Endodermal cell (in vitro differentiated cells): Measurements from ENCODE around the gene UQCR10. TPM values are rescaled to one million over a fixed set of nuclear protein-coding genes. Genes with fewer than 3 reads are reported as not detected.

ENCODE experiments used
- DNase-seq: peaks from one replicate; pipeline ENCODE4 v3.0.0-alpha.2; 2017
- H3K27ac ChIP-seq: 2 replicates; pipeline ENCODE4 v1.5.1; 2013; ENCODE audit warnings: mild to moderate bottlenecking, low read depth, low read length, moderate library complexity
- H3K27me3 ChIP-seq: 2 replicates; pipeline ENCODE4 v1.6.1; 2013; ENCODE audit warnings: mild to moderate bottlenecking, low read length, moderate library complexity; ENCODE audit not compliant: insufficient read depth, control insufficient read depth, poor library complexity, severe bottlenecking
- H3K36me3 ChIP-seq: 2 replicates; pipeline ENCODE4 v1.7.0; 2013; ENCODE audit warnings: mild to moderate bottlenecking, low read length, moderate library complexity; ENCODE audit not compliant: control insufficient read depth, insufficient read depth
- H3K4me1 ChIP-seq: one replicate; pipeline ENCODE4 v1.7.0; 2013; ENCODE audit warnings: low read length; ENCODE audit not compliant: control insufficient read depth, insufficient read depth
- H3K4me3 ChIP-seq: 2 replicates; pipeline ENCODE4 v1.5.1; 2013; ENCODE audit warnings: mild to moderate bottlenecking, low read length, moderate library complexity
- H3K9ac ChIP-seq: 2 replicates; pipeline ENCODE4 v1.6.1; 2013; ENCODE audit warnings: mild to moderate bottlenecking, low read length, moderate library complexity; ENCODE audit not compliant: poor library complexity, severe bottlenecking; ENCODE audit errors: extremely low read depth
- H3K9me3 ChIP-seq: 2 replicates; pipeline ENCODE4 v1.6.1; 2013; ENCODE audit warnings: mild to moderate bottlenecking, low read length, moderate library complexity; ENCODE audit not compliant: control insufficient read depth
- H3K27ac Mint-ChIP-seq: 2 replicates; pipeline ENCODE4 v1.8.0; 2020; ENCODE audit warnings: mixed read lengths
- H3K27me3 Mint-ChIP-seq: 2 replicates; pipeline ENCODE4 v1.8.0; 2021; ENCODE audit warnings: mild to moderate bottlenecking, mixed read lengths; ENCODE audit not compliant: insufficient read depth
- H3K36me3 Mint-ChIP-seq: 2 replicates; pipeline ENCODE4 v1.8.0; 2020; ENCODE audit warnings: low read depth, mixed read lengths
- H3K4me1 Mint-ChIP-seq: 2 replicates; pipeline ENCODE4 v1.8.0; 2020; ENCODE audit warnings: mixed read lengths
- H3K4me3 Mint-ChIP-seq: 2 replicates; pipeline ENCODE4 v1.8.0; 2020; ENCODE audit warnings: mild to moderate bottlenecking, moderate library complexity, mixed read lengths
- H3K9me3 Mint-ChIP-seq: 2 replicates; pipeline ENCODE4 v1.8.0; 2020; ENCODE audit warnings: mild to moderate bottlenecking, mixed read lengths
- CTCF ChIP-seq: fragments of 200-600 bp; sonication (generic); conservative IDR thresholded peaks from 2 replicates; pipeline ENCODE4 v1.5.0; 2021; ENCODE audit warnings: antibody characterized with exemption, mild to moderate bottlenecking
- WGBS, 2 experiments: methylation state at CpG; one replicate each; pipeline versions ENCODE4 v1.1.5 to v1.1.7; 2013; ENCODE audit warnings: missing lambda C conversion rate in 2 of 2, mixed read lengths in 1 of 2; ENCODE audit not compliant: insufficient coverage in 1 of 2, insufficient read length in 1 of 2; 5-methylcytosine and 5-hydroxymethylcytosine counted together
- total RNA-seq, 2 donors: library from RNA; stranded (reverse); fragmentation: NEBNext Ultra II Directional in 1 of 2; extraction: Animal tissue kit (Norgen Biotek cat#: 25700) in 1 of 2; gene quantifications; 2 replicates in 1 of 2; 3 replicates in 1 of 2; pipeline ENCODE4 v1.2.1, GENCODE V29; 2021

Gene UQCR10
- total RNA-seq, 2 donors from 2014 or later, result 111 to 120 TPM

- no peak overlapping the region for H3K27ac Mint-ChIP-seq
- no peaks in the 10 kb centered on the region for H3K9me3 Mint-ChIP-seq
- peak; percentile 77 for TF ChIP-seq CTCF
- peak; percentile 92 for DNase-seq
- peaks cover 8% of the 10 kb centered on the region for H3K4me1 Mint-ChIP-seq
- H3K9ac ChIP-seq, result no peak overlapping the region
- WGBS, 2 experiments, result 14 to 16% methylated on average over 5 to 17 of the region's 17 CpGs
- H3K36me3 Mint-ChIP-seq, result no peaks in the 10 kb centered on the region
- H3K4me3 Mint-ChIP-seq, result no peak overlapping the region
- peaks cover 29% of the 10 kb centered on the region for H3K27me3 ChIP-seq
- H3K4me3 ChIP-seq, result no peak overlapping the region
- no peaks in the 10 kb centered on the region for H3K36me3 ChIP-seq
- no peaks in the 10 kb centered on the region for H3K9me3 ChIP-seq
- peaks cover 31% of the 10 kb centered on the region for H3K27me3 Mint-ChIP-seq
- H3K4me1 ChIP-seq, result no peaks in the 10 kb centered on the region
- H3K27ac ChIP-seq, result no peak overlapping the region
Measured at GRCh38 chr22:29727131-29727523, 40.0 kb upstream of the UQCR10 start.

GRCh38 chr22:29729161-29729560 lies 38.0 kb upstream of the UQCR10 start:
- Mint-ChIP-seq H3K36me3 (no peaks in the 10 kb centered on the region), H3K4me1 (peaks cover 8% of the 10 kb centered on the region), H3K27me3 (peaks cover 12% of the 10 kb centered on the region), H3K27ac (no peak overlapping the region), H3K9me3 (no peaks in the 10 kb centered on the region), H3K4me3 (no peak overlapping the region)
- no peaks in the 10 kb centered on the region for H3K4me1 ChIP-seq
- H3K4me3 ChIP-seq, result no peak overlapping the region
- H3K36me3 ChIP-seq, result no peaks in the 10 kb centered on the region
- no peak for TF ChIP-seq CTCF
- no peak overlapping the region for H3K27ac ChIP-seq
- peak; percentile 44 for DNase-seq
- 93 to 99% methylated on average over 10 to 20 of the region's 20 CpGs for WGBS, 2 experiments
- no peaks in the 10 kb centered on the region for H3K9me3 ChIP-seq
- H3K9ac ChIP-seq, result no peak overlapping the region
- peaks cover 9% of the 10 kb centered on the region for H3K27me3 ChIP-seq

DNA sequence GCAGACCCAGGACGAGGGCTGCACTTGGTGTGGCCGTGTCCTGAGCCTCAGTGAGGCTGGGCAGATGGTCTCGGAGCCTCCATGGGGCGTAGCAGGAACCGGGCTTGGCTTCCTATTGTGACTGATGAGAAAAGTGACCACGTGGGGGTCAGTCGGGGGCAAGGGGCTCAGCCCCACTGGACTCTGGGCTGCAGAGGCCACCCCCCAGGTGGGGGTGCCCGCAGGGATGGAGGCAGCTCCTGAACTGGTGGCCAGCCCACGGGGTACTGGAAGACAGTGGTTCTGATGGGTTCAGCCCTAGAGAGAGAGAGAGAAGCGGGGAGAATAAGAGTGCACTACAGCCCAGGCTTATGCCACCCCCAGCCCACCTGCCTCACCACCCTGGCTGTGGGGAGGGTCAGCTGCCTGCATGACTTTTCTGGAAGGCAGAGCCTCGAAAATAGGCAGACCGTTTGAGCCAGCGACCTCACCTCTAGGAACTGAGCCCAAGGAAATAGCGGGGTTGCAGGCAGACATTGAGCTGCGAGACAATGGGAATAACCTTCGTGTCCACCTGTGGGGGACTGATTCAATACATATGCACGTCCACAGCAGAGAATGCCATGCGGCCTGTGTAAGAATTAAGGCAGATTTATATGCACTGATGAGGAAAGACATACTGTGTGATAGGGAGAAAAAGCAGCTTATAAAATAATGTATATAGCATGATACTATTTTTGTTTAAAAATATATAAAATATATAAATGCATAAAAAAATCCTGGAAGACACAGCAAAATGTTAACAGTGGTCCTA lies 35.9 kb upstream of the UQCR10 start:
- Histone ChIP-seq H3K9ac (no peak overlapping the region), H3K4me1 (no peaks in the 10 kb centered on the region), H3K36me3 (no peaks in the 10 kb centered on the region), H3K4me3 (no peak overlapping the region), H3K9me3 (no peaks in the 10 kb centered on the region), H3K27ac (no peak overlapping the region), H3K27me3 (no peaks in the 10 kb centered on the region)
- no peak overlapping the region for H3K27ac Mint-ChIP-seq
- peaks cover 15% of the 10 kb centered on the region for H3K4me1 Mint-ChIP-seq
- H3K27me3 Mint-ChIP-seq, result no peaks in the 10 kb centered on the region
- no peak for DNase-seq
- WGBS, 2 experiments, result 84 to 87% methylated on average over 7 to 18 of the region's 18 CpGs
- H3K9me3 Mint-ChIP-seq, result no peaks in the 10 kb centered on the region
- no peaks in the 10 kb centered on the region for H3K36me3 Mint-ChIP-seq
- no peak for TF ChIP-seq CTCF
- no peak overlapping the region for H3K4me3 Mint-ChIP-seq
